ENCODE results near the gene SNRPB2. TPM values are rescaled to one million over a fixed set of nuclear protein-coding genes. Genes with fewer than 3 reads are reported as not detected.

SNRPB2 gene
- total RNA-seq, 1 donor = 51.4 TPM

- no peak overlapping the region for H3K4me3 ChIP-seq (ENCODE audit: low read depth, low read length)
- no peak for TF ChIP-seq CTCF (IDR thresholded peaks at IDR 0.05; ENCODE audit: insufficient read depth, low read depth, low read length)
- no peak for DNase-seq (ENCODE audit: low read depth)
Measured at GRCh38 chr20:16745204-16745603, 15.4 kb downstream of the SNRPB2 start.

GRCh38 chr20:16747291-16747811 lies 17.5 kb downstream of the SNRPB2 start:
- H3K4me3 ChIP-seq (ENCODE audit: low read depth, low read length) = no peak overlapping the region
- TF ChIP-seq CTCF (IDR thresholded peaks at IDR 0.05; ENCODE audit: insufficient read depth, low read depth, low read length) = no peak
- DNase-seq (ENCODE audit: low read depth) = no peak

GRCh38 chr20:16748308-16748900 lies 18.6 kb downstream of the SNRPB2 start, which contains the start of gene OTOR:
Gene OTOR (plus strand): TSS chr20:16748358. CDS start chr20:16748402, 44 bp downstream.
- no peak for DNase-seq (ENCODE audit: low read depth)
- TF ChIP-seq CTCF (IDR thresholded peaks at IDR 0.05; ENCODE audit: insufficient read depth, low read depth, low read length) = no peak
- no peak within 1 kb of the TSS for H3K4me3 ChIP-seq (ENCODE audit: low read depth, low read length)

GRCh38 chr20:16749573-16749972 lies 19.7 kb downstream of the SNRPB2 start:
- TF ChIP-seq CTCF (IDR thresholded peaks at IDR 0.05; ENCODE audit: insufficient read depth, low read depth, low read length) = peak; percentile 33
- no peak for DNase-seq (ENCODE audit: low read depth)
- no peak overlapping the region for H3K4me3 ChIP-seq (ENCODE audit: low read depth, low read length)

- TF ChIP-seq CTCF (IDR thresholded peaks at IDR 0.05; ENCODE audit: insufficient read depth, low read depth, low read length) = no peak
- no peak overlapping the region for H3K4me3 ChIP-seq (ENCODE audit: low read depth, low read length)
- no peak for DNase-seq (ENCODE audit: low read depth)
Measured at GRCh38 chr20:16752082-16752481, 22.3 kb downstream of the SNRPB2 start.

GRCh38 chr20:16752901-16753300 lies 23.1 kb downstream of the SNRPB2 start:
- no peak for DNase-seq (ENCODE audit: low read depth)
- no peak for TF ChIP-seq CTCF (IDR thresholded peaks at IDR 0.05; ENCODE audit: insufficient read depth, low read depth, low read length)

More at GRCh38 chr20:16752901-16753300, 23.1 kb downstream of the SNRPB2 start:
- H3K4me3 ChIP-seq (ENCODE audit: low read depth, low read length) = no peak overlapping the region

All from fibroblast of villous mesenchyme (primary cell).